Bronchial epithelial cell (primary cell): Measurements from ENCODE around the gene MAK. TPM values are rescaled to one million over a fixed set of nuclear protein-coding genes. Genes with fewer than 3 reads are reported as not detected.

Source experiments
- DNase-seq: peaks from one replicate; pipeline ENCODE4 v3.0.0-alpha.2; 2010; ENCODE audit warnings: low read depth
- FAIRE-seq: peaks from 2 replicates; lab custom pipeline; 2011; peaks lifted over from hg19 to GRCh38; lab: Jason Lieb, UNC
- H3K27me3 ChIP-seq: 2 replicates; pipeline ENCODE4 v1.5.1; 2011; ENCODE audit warnings: low read length; ENCODE audit not compliant: control insufficient read depth, insufficient read depth
- H3K36me3 ChIP-seq: 2 replicates; pipeline ENCODE4 v1.5.1; 2011; ENCODE audit warnings: low read length; ENCODE audit not compliant: control insufficient read depth, insufficient read depth
- H3K4me3 ChIP-seq: 2 replicates; pipeline ENCODE4 v1.5.1; 2011; ENCODE audit warnings: mild to moderate bottlenecking, low read depth, low read length, control low read depth
- total RNA-seq: library from RNA; depleted of rRNA; stranded (reverse); fragments of >200 nt; gene quantifications from 2 replicates; pipeline ENCODE4 v1.2.1, GENCODE V29; 2014
- TF ChIP-seq, protein P1 (sequence below): IDR thresholded peaks from 2 replicates; pipeline ENCODE4 v1.5.1; 2011; ENCODE audit warnings: mild to moderate bottlenecking, moderate library complexity, low read length, control low read depth, inconsistent platforms; ENCODE audit not compliant: insufficient read depth, severe bottlenecking

Gene MAK
- total RNA-seq, 1 donor from 2014 or later = not detected

DNA sequence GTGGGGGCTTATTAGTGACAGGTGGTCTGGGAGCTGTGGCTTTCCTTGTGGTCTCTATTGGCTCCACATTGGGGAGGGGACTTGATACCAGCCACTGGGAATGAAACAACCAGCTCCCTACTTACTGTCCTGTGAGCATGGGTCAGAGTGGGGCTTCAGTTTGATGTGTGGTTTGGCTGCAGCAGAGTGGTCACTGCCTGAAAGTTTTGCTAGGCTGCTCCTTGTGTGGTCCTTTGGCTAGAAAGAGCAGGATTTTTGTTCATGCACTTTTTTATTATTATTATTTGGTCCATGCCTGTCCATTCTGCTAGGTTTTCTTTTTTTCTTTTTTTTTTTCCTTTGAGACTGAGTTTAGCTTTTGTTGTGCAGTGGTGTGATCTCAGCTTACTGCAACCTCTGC lies 98.3 kb downstream of the MAK start:
- DNase-seq (no peak), FAIRE-seq (no peak)
- TF ChIP-seq, protein P1, sequence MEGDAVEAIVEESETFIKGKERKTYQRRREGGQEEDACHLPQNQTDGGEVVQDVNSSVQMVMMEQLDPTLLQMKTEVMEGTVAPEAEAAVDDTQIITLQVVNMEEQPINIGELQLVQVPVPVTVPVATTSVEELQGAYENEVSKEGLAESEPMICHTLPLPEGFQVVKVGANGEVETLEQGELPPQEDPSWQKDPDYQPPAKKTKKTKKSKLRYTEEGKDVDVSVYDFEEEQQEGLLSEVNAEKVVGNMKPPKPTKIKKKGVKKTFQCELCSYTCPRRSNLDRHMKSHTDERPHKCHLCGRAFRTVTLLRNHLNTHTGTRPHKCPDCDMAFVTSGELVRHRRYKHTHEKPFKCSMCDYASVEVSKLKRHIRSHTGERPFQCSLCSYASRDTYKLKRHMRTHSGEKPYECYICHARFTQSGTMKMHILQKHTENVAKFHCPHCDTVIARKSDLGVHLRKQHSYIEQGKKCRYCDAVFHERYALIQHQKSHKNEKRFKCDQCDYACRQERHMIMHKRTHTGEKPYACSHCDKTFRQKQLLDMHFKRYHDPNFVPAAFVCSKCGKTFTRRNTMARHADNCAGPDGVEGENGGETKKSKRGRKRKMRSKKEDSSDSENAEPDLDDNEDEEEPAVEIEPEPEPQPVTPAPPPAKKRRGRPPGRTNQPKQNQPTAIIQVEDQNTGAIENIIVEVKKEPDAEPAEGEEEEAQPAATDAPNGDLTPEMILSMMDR = no peak
- Histone ChIP-seq H3K4me3 (no peak overlapping the region), H3K27me3 (no peaks in the 10 kb centered on the region), H3K36me3 (peaks cover 1% of the 10 kb centered on the region)

DNA sequence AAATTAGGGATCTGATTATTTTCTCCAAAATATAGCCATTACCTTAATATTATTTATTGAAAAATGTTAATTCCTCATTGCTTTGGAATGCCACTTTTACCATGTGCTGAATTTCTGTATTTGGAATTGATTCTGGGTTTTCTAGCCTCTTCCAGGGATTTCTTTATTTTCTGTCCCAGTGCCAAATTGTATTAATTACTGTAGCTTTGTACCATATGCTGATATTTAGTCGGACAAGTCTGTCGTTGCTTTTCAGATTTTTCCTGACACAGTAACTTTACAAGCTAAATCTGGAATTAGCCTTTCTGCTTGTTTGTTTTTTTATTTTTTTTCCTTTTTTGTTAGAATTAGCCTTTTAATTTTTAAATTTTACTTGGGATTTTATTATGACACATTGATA lies 101.6 kb downstream of the MAK start:
- no peak overlapping the region for H3K4me3 ChIP-seq

DNA sequence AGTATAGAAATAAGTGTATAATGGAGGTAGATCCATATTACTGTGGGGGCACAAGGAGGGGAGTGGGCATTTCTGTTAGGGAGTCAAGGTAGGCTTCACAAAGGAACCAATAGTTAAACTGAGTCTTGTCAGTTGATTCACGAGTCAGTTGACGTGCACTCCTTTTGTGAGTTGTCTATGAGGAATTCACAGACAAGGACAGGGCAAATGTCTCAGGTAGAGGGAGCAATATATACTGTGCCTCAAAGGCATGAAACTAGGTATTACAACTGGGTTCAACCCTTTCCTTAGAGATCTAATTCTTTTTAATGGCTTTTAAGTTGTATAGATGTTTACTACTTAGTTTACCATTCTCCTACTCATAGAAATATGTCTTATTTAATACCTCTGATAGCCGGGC lies 104.5 kb downstream of the MAK start:
- TF ChIP-seq, protein P1 = no peak
- no peak for FAIRE-seq
- Histone ChIP-seq H3K36me3 (peaks cover 4% of the 10 kb centered on the region), H3K4me3 (no peak overlapping the region), H3K27me3 (no peaks in the 10 kb centered on the region)
- DNase-seq = peak; percentile 59

More for the DNA sequence above, 101.6 kb downstream of the MAK start:
- TF ChIP-seq, protein P1 = no peak
- DNase-seq = no peak
- FAIRE-seq = no peak
- Histone ChIP-seq H3K27me3 (no peaks in the 10 kb centered on the region), H3K36me3 (peaks cover 3% of the 10 kb centered on the region)

DNA sequence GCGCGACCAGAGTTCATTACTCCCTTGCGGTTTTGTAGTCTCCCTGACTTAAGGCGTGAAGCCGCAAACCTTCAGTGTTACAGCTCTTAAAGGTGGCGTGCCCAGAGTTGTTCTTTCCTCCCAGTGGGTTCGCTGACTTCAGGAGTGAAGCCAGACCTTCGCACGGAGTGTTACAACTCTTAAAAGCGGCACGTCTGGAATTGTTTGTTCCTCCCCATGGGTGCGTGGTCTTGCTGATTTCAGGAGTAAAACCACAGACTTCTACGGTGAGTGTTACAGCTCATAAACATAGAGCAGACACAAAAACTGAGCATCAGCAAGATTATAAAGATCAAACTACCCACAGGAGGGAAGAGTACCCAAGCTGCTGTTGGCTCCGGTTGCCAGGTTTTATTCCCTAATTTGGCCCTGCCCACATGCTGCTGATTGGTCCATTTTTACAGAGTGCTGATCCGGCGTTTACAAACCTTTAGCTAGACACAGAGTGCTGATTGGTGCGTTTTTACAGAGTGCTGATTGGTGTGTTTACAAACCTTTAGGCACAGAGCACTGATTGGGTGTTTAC lies 105.1 kb downstream of the MAK start:
- DNase-seq (no peak), FAIRE-seq (no peak)
- H3K27me3 ChIP-seq = no peaks in the 10 kb centered on the region
- TF ChIP-seq, protein P1 = no peak
- no peak overlapping the region for H3K4me3 ChIP-seq
- H3K36me3 ChIP-seq = peaks cover 5% of the 10 kb centered on the region

DNA sequence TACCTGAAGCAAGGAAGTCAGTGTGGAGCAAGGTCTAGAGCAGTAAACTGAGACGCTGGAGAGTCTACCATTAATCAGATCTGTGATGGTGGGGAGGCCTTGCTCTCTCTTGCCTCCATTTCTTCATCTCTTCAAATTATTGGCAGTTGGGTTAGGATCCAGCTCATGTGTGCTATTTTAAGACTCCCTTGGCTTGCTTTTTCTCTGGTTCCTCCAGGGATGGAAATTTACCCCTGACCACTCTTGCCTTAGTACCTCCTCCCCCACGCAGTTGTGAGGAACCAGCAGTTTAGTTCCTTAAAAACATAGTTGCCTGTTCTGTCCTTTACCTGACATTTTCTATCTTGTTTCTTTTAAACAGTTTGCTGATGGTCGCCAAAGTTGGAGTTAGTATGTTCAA lies 108.1 kb downstream of the MAK start:
- Histone ChIP-seq H3K36me3 (peaks cover 15% of the 10 kb centered on the region), H3K4me3 (no peak overlapping the region), H3K27me3 (no peaks in the 10 kb centered on the region)
- TF ChIP-seq, protein P1 = no peak
- DNase-seq (no peak), FAIRE-seq (no peak)

DNA sequence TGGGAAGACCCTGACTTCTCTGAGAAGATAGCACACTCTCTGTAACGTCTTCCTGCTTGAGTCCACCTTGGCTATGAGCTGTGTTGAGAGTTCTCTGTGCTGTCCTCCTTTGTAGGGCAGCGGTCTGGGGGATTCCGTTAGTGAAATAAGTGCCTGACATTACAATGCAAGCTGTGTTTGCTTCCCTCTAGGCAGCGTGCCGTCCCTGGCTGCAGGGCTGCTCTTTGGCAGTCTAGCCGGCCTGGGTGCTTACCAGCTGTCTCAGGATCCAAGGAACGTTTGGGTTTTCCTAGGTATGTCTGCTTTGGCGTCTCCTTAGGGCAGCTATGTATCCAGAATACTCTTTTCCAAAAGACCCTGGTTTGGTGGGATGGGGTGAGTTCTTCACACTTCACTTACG lies 112.6 kb downstream of the MAK start:
- DNase-seq (no peak), FAIRE-seq (no peak)
- H3K36me3 ChIP-seq = peaks cover 19% of the 10 kb centered on the region
- H3K27me3 ChIP-seq = no peaks in the 10 kb centered on the region
- TF ChIP-seq, protein P1 = no peak
- no peak overlapping the region for H3K4me3 ChIP-seq
